GM21515 (cell line): ENCODE results near the gene PCBD2.
"Not testable (repeated sequence)": the region's sequence is repeated elsewhere in the genome, so short reads cannot be mapped to it uniquely, and the experiment has no call there.

Source experiments
- ATAC-seq: cut with Tn5 transposase; IDR thresholded peaks from one replicate; pipeline ENCODE4 v1.9.1; 2021; ENCODE audit not compliant: unreplicated experiment

Gene PCBD2

GRCh38 chr5:134998068-134998467 is 93.1 kb downstream of the PCBD2 start:
- ATAC-seq: not testable (repeated sequence)

- no peak for ATAC-seq
These were observed 99.4 kb downstream of the PCBD2 start for GRCh38 chr5:135004376-135004775.

GRCh38 chr5:135005076-135005475 is 100.1 kb downstream of the PCBD2 start:
- ATAC-seq: no peak

- ATAC-seq: no peak
These were observed 102.4 kb downstream of the PCBD2 start for GRCh38 chr5:135007305-135007704.

GRCh38 chr5:135007749-135008363 is 102.9 kb downstream of the PCBD2 start:
- ATAC-seq: no peak

GRCh38 chr5:135008556-135008955 is 103.6 kb downstream of the PCBD2 start:
- no peak for ATAC-seq

- no peak for ATAC-seq
These were observed 104.2 kb downstream of the PCBD2 start for GRCh38 chr5:135008981-135009735.

- no peak for ATAC-seq
These were observed 105.0 kb downstream of the PCBD2 start for GRCh38 chr5:135009736-135010501.

- no peak for ATAC-seq
These were observed 105.8 kb downstream of the PCBD2 start for GRCh38 chr5:135010502-135011354.

GRCh38 chr5:135011355-135012032 is 106.6 kb downstream of the PCBD2 start:
- no peak for ATAC-seq

GRCh38 chr5:135012033-135012588 is 107.2 kb downstream of the PCBD2 start:
- no peak for ATAC-seq
